GM12878 (cell line): ENCODE measurements around the gene ANKRD24. TPM values are rescaled to one million over a fixed set of nuclear protein-coding genes. Genes with fewer than 3 reads are reported as not detected.

Experiments
- ATAC-seq: fragments of 200-7000 bp; cut with Tn5 transposase; 3 replicates; pipeline ENCODE4 v1.9.1; 2020; ENCODE audit warnings: mild to moderate bottlenecking, moderate library complexity
- BruUV-seq: library from RNA; stranded (reverse); fragments of 400-500 nt; replicated peaks from 2 replicates; lab custom pipeline; 2021; lab: Mats Ljungman, UMichigan
- CTCF ChIA-PET: fragments of 300-600 bp; sonication (Branson Sonifier 250); formaldehyde crosslinking; extraction: SDS; loops from one replicate; lab custom pipeline; 2021; ENCODE audit warnings: inconsistent platforms; lab: Yijun Ruan, JAX
- POLR2A ChIA-PET: fragments of 350-600 bp; formaldehyde crosslinking; extraction: SDS; loops from one replicate; lab custom pipeline; 2021; ENCODE audit warnings: inconsistent platforms; lab: Charles Lee
- RAD21 ChIA-PET: fragments of 300-600 bp; sonication (Branson Sonifier 250); formaldehyde crosslinking; loops from one replicate; lab custom pipeline; 2023; ENCODE audit warnings: antibody characterized with exemption; ENCODE audit not compliant: unreplicated experiment; lab: Charles Lee
- SMC1A ChIA-PET: fragments of 300-600 bp; sonication (Branson Sonifier 250); formaldehyde crosslinking; loops from one replicate; lab custom pipeline; 2023; ENCODE audit not compliant: unreplicated experiment, uncharacterized antibody; lab: Charles Lee
- DNase-seq: peaks from one replicate; pipeline ENCODE4 v3.0.0-alpha.2; 2011; ENCODE audit warnings: low read depth, low spot score
- FAIRE-seq: peaks from 3 replicates; lab custom pipeline; 2011; peaks lifted over from hg19 to GRCh38; lab: Jason Lieb, UNC
- H2AFZ ChIP-seq: 2 replicates; pipeline ENCODE4 v1.6.0; 2011; ENCODE audit warnings: low read depth, low read length, control low read depth; ENCODE audit not compliant: control insufficient read depth
- H3K27ac ChIP-seq: 2 replicates; pipeline ENCODE4 v1.5.1; 2011; ENCODE audit warnings: control low read depth; ENCODE audit not compliant: control insufficient read depth, insufficient read depth
- H3K27me3 ChIP-seq, 2 experiments: replicated peaks in 1 of 2; 2 replicates each; pipeline versions ENCODE4 v1.6.0 to v1.6.1; 2011; ENCODE audit warnings: low read length in 1 of 2; ENCODE audit not compliant: control insufficient read depth in 2 of 2, insufficient read depth in 2 of 2
- H3K36me3 ChIP-seq, 2 experiments: 2 replicates each; pipeline ENCODE4 v1.5.1; 2011; ENCODE audit warnings: low read length in 1 of 2; ENCODE audit not compliant: control insufficient read depth in 2 of 2, insufficient read depth in 2 of 2
- H3K4me1 ChIP-seq: 2 replicates; pipeline ENCODE4 v1.6.1; 2011; ENCODE audit warnings: mild to moderate bottlenecking, low read length, moderate library complexity, mixed read lengths; ENCODE audit not compliant: control insufficient read depth, insufficient read depth
- H3K4me2 ChIP-seq: 2 replicates; pipeline ENCODE4 v1.6.0; 2011; ENCODE audit warnings: control low read depth; ENCODE audit not compliant: control insufficient read depth, insufficient read depth
- H3K4me3 ChIP-seq: fragments of 200-600 bp; sonication (generic); 2 replicates; pipeline ENCODE4 v1.5.1; 2016
- H3K79me2 ChIP-seq: 2 replicates; pipeline ENCODE4 v1.6.0; 2011; ENCODE audit warnings: low read length; ENCODE audit not compliant: control insufficient read depth, insufficient read depth
- H3K9ac ChIP-seq: 2 replicates; pipeline ENCODE4 v1.8.0; 2011; ENCODE audit warnings: low read length, control low read depth, mixed read lengths; ENCODE audit not compliant: control insufficient read depth, insufficient read depth
- H3K9me3 ChIP-seq: replicated peaks from 3 replicates; pipeline ENCODE4 v1.5.1; 2011; ENCODE audit warnings: mild to moderate bottlenecking, low read length; ENCODE audit not compliant: control insufficient read depth, insufficient read depth
- H4K20me1 ChIP-seq: 2 replicates; pipeline ENCODE4 v1.6.0; 2011; ENCODE audit not compliant: control insufficient read depth, insufficient read depth
- BRCA1 ChIP-seq: IDR thresholded peaks from 2 replicates; pipeline ENCODE4 v1.6.1; 2011; ENCODE audit warnings: low read depth, low read length, improper control_type of control experiment
- CBX3 ChIP-seq: fragments of 200-600 bp; sonication (generic); IDR thresholded peaks from 2 replicates; pipeline ENCODE4 v1.6.1; 2016; ENCODE audit warnings: low read depth, borderline replicate concordance
- CTCF ChIP-seq, 3 experiments: IDR thresholded peaks in 2 of 3; conservative IDR thresholded peaks in 1 of 3; 2 replicates each; pipeline ENCODE4 v1.5.1; 2011; ENCODE audit warnings: low read depth in 3 of 3, low read length in 3 of 3, mild to moderate bottlenecking in 3 of 3, control low read depth in 2 of 3, moderate library complexity in 2 of 3, inconsistent platforms in 1 of 3, mixed read lengths in 1 of 3; ENCODE audit not compliant: control insufficient read depth in 2 of 3, insufficient read depth in 1 of 3; ENCODE audit errors: extremely low read depth in 1 of 3
- EZH2 ChIP-seq: IDR thresholded peaks from 2 replicates; pipeline ENCODE4 v1.6.1; 2012; ENCODE audit warnings: low read depth, mild to moderate bottlenecking, control low read depth, inconsistent platforms, low read length, borderline replicate concordance; ENCODE audit not compliant: control insufficient read depth
- GABPA ChIP-seq: IDR thresholded peaks from 2 replicates; pipeline ENCODE4 v1.6.1; 2014; ENCODE audit warnings: antibody characterized with exemption, low read depth, mild to moderate bottlenecking, inconsistent platforms
- IRF3 ChIP-seq: fragments of 450-650 bp; IDR thresholded peaks from 2 replicates; pipeline ENCODE4 v1.6.1; 2014; ENCODE audit warnings: mild to moderate bottlenecking
- NFIC ChIP-seq: IDR thresholded peaks from 2 replicates; pipeline ENCODE4 v1.6.1; 2012; ENCODE audit warnings: low read depth, mild to moderate bottlenecking, inconsistent platforms, low read length, moderate library complexity
- PBX3 ChIP-seq: IDR thresholded peaks from 2 replicates; pipeline ENCODE4 v1.6.1; 2011; ENCODE audit warnings: mild to moderate bottlenecking, low read depth, low read length, moderate library complexity; ENCODE audit not compliant: insufficient replicate concordance
- RAD21 ChIP-seq: IDR thresholded peaks from 2 replicates; pipeline ENCODE4 v1.6.1; 2011; ENCODE audit warnings: mild to moderate bottlenecking, low read depth, low read length, moderate library complexity; ENCODE audit not compliant: insufficient read depth
- SIX5 ChIP-seq: IDR thresholded peaks from 2 replicates; pipeline ENCODE4 v1.6.1; 2011; ENCODE audit warnings: mild to moderate bottlenecking, low read depth, low read length, moderate library complexity; ENCODE audit not compliant: severe bottlenecking
- SMC3 ChIP-seq: IDR thresholded peaks from 2 replicates; pipeline ENCODE4 v1.6.1; 2011; ENCODE audit warnings: low read length, improper control_type of control experiment, borderline replicate concordance
- TAF1 ChIP-seq: IDR thresholded peaks from 2 replicates; pipeline ENCODE4 v1.6.1; 2011; ENCODE audit warnings: mild to moderate bottlenecking, low read depth, low read length, borderline replicate concordance
- ZSCAN29 ChIP-seq: fragments of 450-650 bp; IDR thresholded peaks from 2 replicates; pipeline ENCODE4 v1.6.1; 2017; ENCODE audit warnings: mild to moderate bottlenecking, moderate library complexity
- WGBS: methylation state at CpG from one replicate; pipeline ENCODE4 v1.1.6; 2016; ENCODE audit warnings: low lambda C conversion rate; ENCODE audit not compliant: insufficient replicate concordance, insufficient coverage; ENCODE audit errors: missing lambda C conversion rate; 5-methylcytosine and 5-hydroxymethylcytosine counted together
- in situ Hi-C: fragments of 300-500 bp; cut with MboI; formaldehyde crosslinking; loops from 9 replicates; pipeline ENCODE4 v1.14.3; 2018; ENCODE audit warnings: mixed read lengths
- intact Hi-C: fragments of 100-400 bp; cut with micrococcal nuclease; formaldehyde crosslinking; loops from one replicate; pipeline ENCODE4 v1.14.2; 2022; ENCODE audit not compliant: unreplicated experiment
- polyA plus RNA-seq, 11 experiments: library from polyadenylated mRNA; depleted of rRNA in 4 of 11; unstranded in 6 of 11; stranded (reverse) in 5 of 11; fragments of >200 nt; fragmentation: Nextera tagmentation in 4 of 11; fragmentation: Illumina TruSeq in 1 of 11; extraction: Ambion mirVana in 4 of 11; extraction: Trizol in 1 of 11; gene quantifications; 1 replicate in 1 of 11; 2 replicates in 10 of 11; pipeline versions ENCODE4 v1.2.1 to v1.2.3, GENCODE V29; 2011 to 2016; ENCODE audit warnings: inconsistent platforms in 2 of 11, missing spikeins in 2 of 11, low read depth in 1 of 11
- total RNA-seq, 4 experiments: library from RNA; depleted of rRNA in 3 of 4; stranded (reverse); fragments of >200 nt in 3 of 4; fragmentation: Illumina TruSeq in 1 of 4; extraction: Trizol in 1 of 4; gene quantifications; 2 replicates each; pipeline versions ENCODE4 v1.2.1 to v1.2.3, GENCODE V29; 2013 to 2021

ANKRD24 gene
- total and polyA plus RNA-seq, 10 of the 15 experiments (the other 5 are each of a cell fraction or from before 2014, with no cell fraction given): 0.02 to 0.59 (median 0.35) TPM; not detected in 1

- ChIA-PET POLR2A (interaction anchor here (1.0 to 1.6 kb wide), 5 partner anchors 26 to 155 kb away, joined by 3 to 7 read pairs (median 3); partner anchors contain the start of gene EEF2), RAD21 (interaction anchor here (0.6 to 2.4 kb wide), 19 partner anchors 8 to 155 kb away, joined by 3 to 15 read pairs (median 3); partner anchors contain the start of genes CREB3L3 and EEF2), CTCF (interaction anchor here (0.6 to 5.5 kb wide), 50 partner anchors 8 to 458 kb away, joined by 3 to 66 read pairs (median 4); partner anchors contain the start of genes ANKRD24, CREB3L3, EBI3 and EEF2), SMC1A (interaction anchor here (0.6 to 2.2 kb wide), 13 partner anchors 14 to 155 kb away, joined by 3 to 26 read pairs (median 3); partner anchors contain the start of gene EEF2)
- 20% methylated on average over 12 of the region's 12 CpGs for WGBS
- H3K27ac ChIP-seq: no peak overlapping the region
- peak; percentile 95 for ATAC-seq
- no peaks in the 10 kb centered on the region for H3K36me3 ChIP-seq
- no peak overlapping the region for H2AFZ ChIP-seq
- H3K79me2 ChIP-seq: no peaks in the 10 kb centered on the region
- H3K4me1 ChIP-seq: peaks cover 4% of the 10 kb centered on the region; the same call in 1 of the 2 replicates
- peak overlapping the region; percentile 25; the same call in 1 of the 2 replicates for H3K4me2 ChIP-seq
- no peaks in the 10 kb centered on the region for H4K20me1 ChIP-seq
- intact Hi-C loops: loop anchor here (1.0 kb wide), 1 partner anchor 68 kb away; no protein-coding TSS in a partner anchor
- no peaks in the 10 kb centered on the region for H3K27me3 ChIP-seq
- no peak for DNase-seq
- BruUV-seq: no TSS peak
- FAIRE-seq: peak; percentile 82
- no peaks in the 10 kb centered on the region for H3K9me3 ChIP-seq
- no peak overlapping the region for H3K9ac ChIP-seq
- no peak overlapping the region for H3K4me3 ChIP-seq
- in situ Hi-C loops: no loop called here
- TF ChIP-seq SIX5: no peak
- TF ChIP-seq BRCA1: no peak
- peak; percentile 67 to 82 (median 75) for TF ChIP-seq CTCF (IDR thresholded peaks at IDR 0.05 in 2 of 3, conservative IDR thresholded peaks at IDR 0.05 in 1 of 3; ENCODE audit: control insufficient read depth in 2 of 3, extremely low read depth in 1 of 3, insufficient read depth in 1 of 3, low read depth in 3 of 3, low read length in 3 of 3)
- no peak for TF ChIP-seq GABPA
- TF ChIP-seq TAF1: no peak
- TF ChIP-seq CBX3: no peak
- TF ChIP-seq ZSCAN29: no peak
- peak; percentile 56 for TF ChIP-seq RAD21
- no peak for TF ChIP-seq PBX3
- no peak for TF ChIP-seq IRF3
- TF ChIP-seq EZH2: no peak
- no peak for TF ChIP-seq NFIC
- peak; percentile 39; the same call in 1 of the 2 replicates for TF ChIP-seq SMC3
- TF ChIP-seq, all 136 proteins: peak for 3
Measured at GRCh38 chr19:4140237-4140711, 42.2 kb upstream of the ANKRD24 start.
